GM13976 (cell line): Measurements from ENCODE around the gene CD40LG.

Experiments used
- DNase-seq: peaks from one replicate; pipeline ENCODE4 v3.0.0; 2012; ENCODE audit warnings: low spot score
- in situ Hi-C: fragments of 300-500 bp; cut with MboI; formaldehyde crosslinking; loops from one replicate; pipeline ENCODE4 v1.12.0; 2022; ENCODE audit warnings: low sequenced_read_pairs, mixed read lengths, inconsistent platforms; ENCODE audit not compliant: unreplicated experiment
- TF ChIP-seq, protein P1 (sequence below): IDR thresholded peaks from 2 replicates; pipeline ENCODE4 v1.5.1; 2012; ENCODE audit warnings: borderline replicate concordance, mild to moderate bottlenecking; ENCODE audit not compliant: insufficient read depth; ENCODE audit errors: extremely low read depth, missing control alignments, control extremely low read depth

Gene CD40LG

GRCh38 chrX:136639506-136640176 lies 8.3 kb upstream of the CD40LG start:
- TF ChIP-seq, protein P1, sequence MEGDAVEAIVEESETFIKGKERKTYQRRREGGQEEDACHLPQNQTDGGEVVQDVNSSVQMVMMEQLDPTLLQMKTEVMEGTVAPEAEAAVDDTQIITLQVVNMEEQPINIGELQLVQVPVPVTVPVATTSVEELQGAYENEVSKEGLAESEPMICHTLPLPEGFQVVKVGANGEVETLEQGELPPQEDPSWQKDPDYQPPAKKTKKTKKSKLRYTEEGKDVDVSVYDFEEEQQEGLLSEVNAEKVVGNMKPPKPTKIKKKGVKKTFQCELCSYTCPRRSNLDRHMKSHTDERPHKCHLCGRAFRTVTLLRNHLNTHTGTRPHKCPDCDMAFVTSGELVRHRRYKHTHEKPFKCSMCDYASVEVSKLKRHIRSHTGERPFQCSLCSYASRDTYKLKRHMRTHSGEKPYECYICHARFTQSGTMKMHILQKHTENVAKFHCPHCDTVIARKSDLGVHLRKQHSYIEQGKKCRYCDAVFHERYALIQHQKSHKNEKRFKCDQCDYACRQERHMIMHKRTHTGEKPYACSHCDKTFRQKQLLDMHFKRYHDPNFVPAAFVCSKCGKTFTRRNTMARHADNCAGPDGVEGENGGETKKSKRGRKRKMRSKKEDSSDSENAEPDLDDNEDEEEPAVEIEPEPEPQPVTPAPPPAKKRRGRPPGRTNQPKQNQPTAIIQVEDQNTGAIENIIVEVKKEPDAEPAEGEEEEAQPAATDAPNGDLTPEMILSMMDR: no peak
- in situ Hi-C loops: no loop called here
- no peak for DNase-seq

DNA sequence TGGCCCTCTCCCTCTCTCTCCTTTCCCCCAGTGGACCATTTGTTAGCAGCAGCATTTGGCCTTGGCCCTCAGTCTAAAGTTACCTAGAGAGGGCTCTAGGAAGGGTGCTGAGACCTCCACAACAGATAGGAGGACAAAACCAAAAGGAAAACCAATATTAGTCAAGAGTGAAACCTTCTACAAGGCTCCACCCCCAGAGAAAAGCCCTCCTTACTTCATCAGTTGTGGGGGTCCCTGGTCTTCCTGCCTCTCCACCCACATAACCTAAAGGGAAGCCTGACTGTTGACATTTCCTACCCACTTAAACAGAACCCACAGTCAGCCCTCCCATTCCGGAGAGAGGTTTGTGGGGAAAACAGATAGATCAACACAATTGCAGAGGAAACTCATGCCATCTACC lies 4.7 kb upstream of the CD40LG start:
- DNase-seq: no peak
- TF ChIP-seq, protein P1: no peak
- in situ Hi-C loops: no loop called here

DNA sequence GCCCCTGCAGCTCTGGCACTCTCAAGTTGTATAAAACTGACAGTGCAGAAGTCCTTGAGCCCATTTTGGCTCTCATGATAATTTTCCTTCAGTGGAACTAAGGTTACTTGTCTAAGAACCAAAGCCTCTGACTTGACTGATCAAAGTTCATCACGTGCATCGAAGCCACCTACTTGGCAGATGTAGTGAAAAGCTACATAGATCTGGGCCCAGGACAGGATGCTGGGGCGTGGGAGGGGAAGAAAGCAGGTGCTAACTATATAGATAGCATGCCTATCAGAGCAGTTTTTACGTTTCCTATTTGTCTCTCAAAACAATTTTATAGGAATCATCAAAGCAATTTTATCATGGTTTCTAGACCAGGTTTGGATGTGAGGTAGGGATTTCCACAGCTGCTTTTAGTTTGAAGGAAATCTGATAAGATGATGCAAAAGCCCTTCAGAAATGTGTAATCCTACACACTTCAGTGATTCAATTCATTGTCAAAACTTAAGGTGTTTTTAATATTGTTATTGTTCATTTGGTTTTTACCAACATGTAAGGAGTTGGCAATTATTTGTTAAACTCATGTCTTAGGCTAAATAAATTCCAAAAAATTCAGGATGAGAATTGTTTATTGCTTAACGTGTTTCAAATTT lies 1.2 kb upstream of the CD40LG start:
- in situ Hi-C loops: no loop called here
- DNase-seq: no peak
- TF ChIP-seq, protein P1: no peak

GRCh38 chrX:136650811-136651210 lies 2.9 kb downstream of the CD40LG start:
- in situ Hi-C loops: no loop called here
- DNase-seq: no peak
- TF ChIP-seq, protein P1: no peak

DNA sequence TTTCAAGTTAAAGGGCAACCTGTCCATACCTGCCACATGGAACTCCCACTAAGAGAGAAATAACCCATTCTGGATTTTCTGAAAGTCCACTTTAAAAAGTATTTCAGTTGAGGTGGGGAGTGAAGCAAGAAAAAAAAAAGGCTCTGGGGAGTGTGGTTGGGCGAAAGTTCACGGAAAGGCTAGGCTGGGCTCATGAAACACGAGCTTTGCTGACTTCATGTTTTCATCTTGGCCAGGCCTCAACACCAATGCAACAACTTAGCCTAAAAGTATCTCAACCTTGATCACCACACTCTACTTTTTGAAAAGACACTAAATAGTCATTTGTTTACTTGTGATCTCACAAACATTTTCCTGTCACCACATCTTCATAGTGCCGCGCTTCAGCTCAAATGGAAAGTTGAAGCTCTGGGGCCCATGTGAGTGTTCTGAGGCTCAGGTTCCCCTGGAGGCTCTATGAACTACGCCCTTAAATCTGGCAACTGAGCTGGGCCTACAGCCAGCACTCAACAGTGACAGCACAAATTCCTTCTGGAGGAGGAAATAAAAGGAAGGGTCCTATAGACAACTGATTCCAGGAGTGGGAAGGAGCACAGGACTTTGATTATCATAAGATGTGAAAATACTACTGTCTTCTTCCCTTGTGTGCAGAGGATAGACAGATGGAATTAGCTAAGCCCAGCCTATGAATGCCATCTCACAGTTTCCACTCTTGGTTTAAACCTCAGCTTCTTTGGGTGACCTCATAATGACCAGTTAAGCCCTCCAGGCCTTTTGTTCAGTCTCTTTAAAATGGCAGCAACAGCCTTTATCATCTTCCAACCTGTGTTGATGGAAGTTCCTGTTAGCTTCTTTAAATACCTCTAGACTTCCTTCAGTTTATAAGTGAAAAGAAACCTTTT lies 5.1 kb downstream of the CD40LG start:
- DNase-seq: no peak
- in situ Hi-C loops: no loop called here

More for the DNA sequence above, 5.1 kb downstream of the CD40LG start:
- TF ChIP-seq, protein P1: no peak
